CD14-positive monocyte (primary cell): ENCODE results near the gene TBXA2R. TPM values are rescaled to one million over a fixed set of nuclear protein-coding genes. Genes with fewer than 3 reads are reported as not detected.

Experiments used
- DNase-seq, 3 donors: peaks; one replicate each; pipeline ENCODE4 v3.0.0-alpha.2; 2011 to 2022
- H2AFZ ChIP-seq: 2 replicates; pipeline ENCODE4 v1.6.0; 2012; ENCODE audit warnings: mild to moderate bottlenecking, low read depth, low read length, inconsistent platforms; ENCODE audit not compliant: insufficient read depth, poor library complexity, severe bottlenecking
- H3K27ac ChIP-seq, 2 donors: 1 replicate in 1 of 2; 2 replicates in 1 of 2; pipeline ENCODE4 v1.5.1; 2012 to 2013; ENCODE audit warnings: low read length in 2 of 2, control low read depth in 1 of 2, inconsistent platforms in 1 of 2, low read depth in 1 of 2, mild to moderate bottlenecking in 1 of 2
- H3K27me3 ChIP-seq, 2 donors: one replicate each; pipeline versions ENCODE4 v1.6.0 to v1.6.1; 2011 to 2013; ENCODE audit warnings: low read length in 2 of 2; ENCODE audit not compliant: control insufficient read depth in 2 of 2, insufficient read depth in 2 of 2
- H3K36me3 ChIP-seq, 2 donors: replicated peaks in 1 of 2; 1 replicate in 1 of 2; 2 replicates in 1 of 2; pipeline versions ENCODE4 v1.5.1 to v1.6.1; 2012 to 2013; ENCODE audit warnings: low read length in 2 of 2, control low read depth in 1 of 2, inconsistent platforms in 1 of 2, mild to moderate bottlenecking in 1 of 2; ENCODE audit not compliant: insufficient read depth in 2 of 2, control insufficient read depth in 1 of 2
- H3K4me1 ChIP-seq, 2 donors: 1 replicate in 1 of 2; 2 replicates in 1 of 2; pipeline versions ENCODE4 v1.5.1 to v1.6.1; 2012 to 2013; ENCODE audit warnings: low read length in 2 of 2, control low read depth in 1 of 2, inconsistent platforms in 1 of 2, mild to moderate bottlenecking in 1 of 2, moderate library complexity in 1 of 2; ENCODE audit not compliant: insufficient read depth in 2 of 2, control insufficient read depth in 1 of 2
- H3K4me2 ChIP-seq: replicated peaks from 2 replicates; pipeline ENCODE3; 2012; ENCODE audit warnings: low read length, moderate library complexity, mild to moderate bottlenecking; ENCODE audit not compliant: poor library complexity, severe bottlenecking; ENCODE audit errors: extremely low read depth
- H3K4me3 ChIP-seq, 3 experiments: fragments of 200-600 bp in 1 of 3; sonication (generic) in 1 of 3; replicated peaks in 1 of 3; 1 replicate in 2 of 3; 2 replicates in 1 of 3; pipeline ENCODE4 v1.5.1; 2011 to 2013; ENCODE audit warnings: low read length in 3 of 3, mild to moderate bottlenecking in 3 of 3, control low read depth in 2 of 3, low read depth in 2 of 3, inconsistent platforms in 1 of 3, moderate library complexity in 1 of 3
- H3K79me2 ChIP-seq: 2 replicates; pipeline ENCODE4 v1.6.0; 2012; ENCODE audit warnings: mild to moderate bottlenecking, control low read depth, inconsistent platforms, low read length, moderate library complexity; ENCODE audit not compliant: insufficient read depth
- H3K9ac ChIP-seq: 2 replicates; pipeline ENCODE4 v1.6.0; 2017; ENCODE audit warnings: low read length, mild to moderate bottlenecking; ENCODE audit not compliant: insufficient read depth, poor library complexity, severe bottlenecking
- H3K9me3 ChIP-seq, 2 donors: replicated peaks in 1 of 2; 1 replicate in 1 of 2; 2 replicates in 1 of 2; pipeline versions ENCODE4 v1.5.1 to v1.6.1; 2012 to 2013; ENCODE audit warnings: low read length in 2 of 2, control low read depth in 1 of 2; ENCODE audit not compliant: control insufficient read depth in 1 of 2, insufficient read depth in 1 of 2
- H4K20me1 ChIP-seq: 2 replicates; pipeline ENCODE4 v1.6.0; 2012; ENCODE audit warnings: mild to moderate bottlenecking, low read length, control low read depth, moderate library complexity; ENCODE audit not compliant: insufficient read depth
- H3K27ac Mint-ChIP-seq, 7 donors: one replicate each; pipeline ENCODE4 v1.8.0; 2020; ENCODE audit warnings: mild to moderate bottlenecking in 7 of 7, mixed read lengths in 7 of 7, moderate library complexity in 6 of 7, inconsistent platforms in 2 of 7
- H3K27me3 Mint-ChIP-seq, 3 donors: one replicate each; pipeline ENCODE4 v1.8.0; 2021 to 2022; ENCODE audit warnings: low read depth in 3 of 3, mild to moderate bottlenecking in 3 of 3, mixed read lengths in 3 of 3, moderate library complexity in 3 of 3, inconsistent platforms in 1 of 3
- H3K36me3 Mint-ChIP-seq, 2 donors: one replicate each; pipeline ENCODE4 v1.8.0; 2020; ENCODE audit warnings: mixed read lengths in 2 of 2, inconsistent platforms in 1 of 2, mild to moderate bottlenecking in 1 of 2
- H3K4me1 Mint-ChIP-seq: one replicate; pipeline ENCODE4 v1.8.0; 2020; ENCODE audit warnings: mild to moderate bottlenecking, mixed read lengths
- H3K4me3 Mint-ChIP-seq, 2 donors: one replicate each; pipeline ENCODE4 v1.8.0; 2020; ENCODE audit warnings: mild to moderate bottlenecking in 2 of 2, mixed read lengths in 2 of 2, moderate library complexity in 1 of 2
- H3K9me3 Mint-ChIP-seq, 7 donors: one replicate each; pipeline ENCODE4 v1.8.0; 2020 to 2022; ENCODE audit warnings: mixed read lengths in 7 of 7, mild to moderate bottlenecking in 6 of 7, moderate library complexity in 6 of 7, inconsistent platforms in 2 of 7
- CTCF ChIP-seq: fragments of 200-600 bp; IDR thresholded peaks from one replicate; pipeline ENCODE4 v1.8.0; 2022; ENCODE audit warnings: antibody characterized with exemption, mild to moderate bottlenecking
- WGBS: methylation state at CpG from one replicate; pipeline ENCODE4 v1.1.5; 2013; ENCODE audit warnings: missing lambda C conversion rate; ENCODE audit not compliant: insufficient coverage; 5-methylcytosine and 5-hydroxymethylcytosine counted together
- intact Hi-C, 2 donors: fragments of 100-400 bp; cut with micrococcal nuclease; formaldehyde crosslinking; loops; one replicate each; pipeline versions ENCODE4 v1.15.0 to v1.15.1; 2023
- polyA plus RNA-seq, 3 donors: library from polyadenylated mRNA; depleted of rRNA in 1 of 3; unstranded in 2 of 3; stranded (reverse) in 1 of 3; fragments of 300-500 nt in 2 of 3; fragments of >200 nt in 1 of 3; fragmentation: Illumina TruSeq in 2 of 3; gene quantifications; 1 replicate in 2 of 3; 2 replicates in 1 of 3; pipeline ENCODE4 v1.2.3, GENCODE V29; 2012 to 2021

TBXA2R gene
- polyA plus RNA-seq, 3 donors, result 0.05 TPM; not detected in 2

DNA sequence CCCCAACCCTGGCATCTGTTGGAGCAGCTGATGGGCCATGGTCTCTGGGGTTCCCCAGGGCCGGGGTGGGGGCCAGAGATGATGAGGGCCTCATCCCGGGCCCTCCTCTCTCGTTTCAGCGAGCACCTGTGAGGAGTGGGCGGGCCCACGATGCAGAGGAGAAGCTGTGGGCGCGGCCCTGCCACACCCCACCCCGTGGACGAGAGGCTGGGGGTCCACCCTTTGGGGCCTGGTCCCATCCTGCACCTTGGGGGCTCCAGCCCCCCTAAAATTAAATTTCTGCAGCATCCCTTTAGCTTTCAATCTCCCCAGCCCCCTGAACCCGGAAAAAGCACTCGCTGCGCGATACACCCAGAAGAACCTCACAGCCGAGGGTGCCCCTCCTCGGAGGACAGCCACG, 28.3 kb downstream of the TBXA2R start:
- H3K4me1 Mint-ChIP-seq, result peaks cover 34% of the 10 kb centered on the region
- peaks cover 4 to 5% (median 4%) of the 10 kb centered on the region in 3 donors for H3K27me3 Mint-ChIP-seq
- WGBS, result 92% methylated on average over 12 of the region's 17 CpGs
- no peak overlapping the region for H3K27ac ChIP-seq
- H3K4me1 ChIP-seq, result peaks cover 17 to 28% of the 10 kb centered on the region in 2 donors
- no peak overlapping the region for H3K27ac Mint-ChIP-seq
- H3K9me3 ChIP-seq, result no peaks in the 10 kb centered on the region
- no peak overlapping the region for H3K4me3 ChIP-seq
- no peak for TF ChIP-seq CTCF
- H3K36me3 ChIP-seq, result peaks cover 0 to 6% of the 10 kb centered on the region in 2 donors
- H3K36me3 Mint-ChIP-seq, result peaks cover 8 to 32% of the 10 kb centered on the region in 2 donors
- no peaks in the 10 kb centered on the region for H3K27me3 ChIP-seq
- H3K79me2 ChIP-seq, result peaks cover 3% of the 10 kb centered on the region
- no peak for DNase-seq
- intact Hi-C loops, result no loop called here
- H3K4me3 Mint-ChIP-seq, result no peak overlapping the region
- H3K9ac ChIP-seq, result no peak overlapping the region
- no peak overlapping the region for H2AFZ ChIP-seq
- peaks cover 0 to 4% (median 2%) of the 10 kb centered on the region in 7 donors for H3K9me3 Mint-ChIP-seq
- no peak overlapping the region for H3K4me2 ChIP-seq
- no peaks in the 10 kb centered on the region for H4K20me1 ChIP-seq

- WGBS, result 97% methylated on average over 44 of the region's 60 CpGs
- Mint-ChIP-seq H3K4me1 (peaks cover 34% of the 10 kb centered on the region), H3K27ac (no peak overlapping the region), H3K36me3 (peaks cover 8 to 32% of the 10 kb centered on the region in 2 donors), H3K9me3 (peaks cover 0 to 4% (median 2%) of the 10 kb centered on the region in 7 donors), H3K27me3 (peaks cover 0 to 2% (median under 1%) of the 10 kb centered on the region in 3 donors), H3K4me3 (no peak overlapping the region)
- DNase-seq, result no peak
- Histone ChIP-seq H3K4me1 (peaks cover 19 to 34% of the 10 kb centered on the region in 2 donors), H3K36me3 (peaks cover 0 to 6% of the 10 kb centered on the region in 2 donors), H3K27ac (no peak overlapping the region), H3K27me3 (no peaks in the 10 kb centered on the region), H3K4me2 (no peak overlapping the region), H3K9me3 (no peaks in the 10 kb centered on the region), H3K79me2 (peaks cover 9% of the 10 kb centered on the region), H3K4me3 (no peak overlapping the region), H2AFZ (no peak overlapping the region), H3K9ac (no peak overlapping the region), H4K20me1 (no peaks in the 10 kb centered on the region)
- no peak for TF ChIP-seq CTCF
- intact Hi-C loops, result no loop called here
These were observed 28.8 kb downstream of the TBXA2R start for GRCh38 chr19:3577723-3578344.
